Uterus (tissue), 4 donors: ENCODE results near the gene LIN7B. TPM values are rescaled to one million over a fixed set of nuclear protein-coding genes. Genes with fewer than 3 reads are reported as not detected.
"Not testable (repeated sequence)": the region's sequence is repeated elsewhere in the genome, so short reads cannot be mapped to it uniquely, and the experiment has no call there.

ENCODE experiments used
- DNase-seq, 2 donors: peaks; one replicate each; pipeline ENCODE4 v3.0.0-alpha.2; 2019 to 2020
- H3K27ac ChIP-seq, 2 donors: fragments of 200-600 bp; sonication (generic); 1 replicate in 1 of 2; 2 replicates in 1 of 2; pipeline ENCODE4 v1.5.1; 2016 to 2018
- H3K27me3 ChIP-seq, 2 donors: fragments of 200-600 bp; sonication (generic); one replicate each; pipeline ENCODE4 v1.5.1; 2018 to 2019; ENCODE audit warnings: control low read depth in 1 of 2
- H3K36me3 ChIP-seq, 2 donors: fragments of 200-600 bp; sonication (generic); one replicate each; pipeline ENCODE4 v1.5.1; 2019; ENCODE audit warnings: control low read depth in 1 of 2
- H3K4me1 ChIP-seq, 2 donors: fragments of 200-600 bp; sonication (generic); one replicate each; pipeline ENCODE4 v1.5.1; 2018 to 2019; ENCODE audit warnings: control low read depth in 1 of 2
- H3K4me3 ChIP-seq, 2 donors: fragments of 200-600 bp; sonication (generic); 1 replicate in 1 of 2; 2 replicates in 1 of 2; pipeline ENCODE4 v1.5.1; 2018 to 2019; ENCODE audit warnings: mild to moderate bottlenecking in 1 of 2
- H3K9me3 ChIP-seq, 2 donors: fragments of 200-600 bp; sonication (generic); one replicate each; pipeline ENCODE4 v1.5.1; 2019; ENCODE audit warnings: control low read depth in 1 of 2
- CTCF ChIP-seq, 4 experiments: fragments of 200-600 bp in 2 of 4; fragments of 450-650 bp in 2 of 4; sonication (generic) in 2 of 4; IDR thresholded peaks; one replicate each; pipeline ENCODE4 v1.5.1; 2016 to 2019; ENCODE audit warnings: antibody characterized with exemption in 4 of 4, mild to moderate bottlenecking in 2 of 4, moderate library complexity in 1 of 4
- POLR2A ChIP-seq, 2 donors: fragments of 450-650 bp; IDR thresholded peaks; one replicate each; pipeline ENCODE4 v1.6.1; 2016; ENCODE audit warnings: antibody characterized with exemption in 2 of 2, mild to moderate bottlenecking in 1 of 2, moderate library complexity in 1 of 2
- intact Hi-C: fragments of 100-400 bp; cut with DNase I; formaldehyde crosslinking; loops from one replicate; pipeline ENCODE4 v1.15.1; 2023; ENCODE audit warnings: low total_unique reads
- total RNA-seq, 4 donors: library from RNA; depleted of rRNA in 3 of 4; stranded (reverse); fragments of >200 nt in 3 of 4; gene quantifications; one replicate each; pipeline versions ENCODE4 v1.1.0 to v1.2.4, GENCODE V29; 2014 to 2023
- donor health status: DM: yes; HTN: yes; CAD: no.

The LIN7B gene
- total RNA-seq, 4 donors from 2014 or later: 5.1 to 15.2 (median 5.7) TPM; not detected in 1

DNA sequence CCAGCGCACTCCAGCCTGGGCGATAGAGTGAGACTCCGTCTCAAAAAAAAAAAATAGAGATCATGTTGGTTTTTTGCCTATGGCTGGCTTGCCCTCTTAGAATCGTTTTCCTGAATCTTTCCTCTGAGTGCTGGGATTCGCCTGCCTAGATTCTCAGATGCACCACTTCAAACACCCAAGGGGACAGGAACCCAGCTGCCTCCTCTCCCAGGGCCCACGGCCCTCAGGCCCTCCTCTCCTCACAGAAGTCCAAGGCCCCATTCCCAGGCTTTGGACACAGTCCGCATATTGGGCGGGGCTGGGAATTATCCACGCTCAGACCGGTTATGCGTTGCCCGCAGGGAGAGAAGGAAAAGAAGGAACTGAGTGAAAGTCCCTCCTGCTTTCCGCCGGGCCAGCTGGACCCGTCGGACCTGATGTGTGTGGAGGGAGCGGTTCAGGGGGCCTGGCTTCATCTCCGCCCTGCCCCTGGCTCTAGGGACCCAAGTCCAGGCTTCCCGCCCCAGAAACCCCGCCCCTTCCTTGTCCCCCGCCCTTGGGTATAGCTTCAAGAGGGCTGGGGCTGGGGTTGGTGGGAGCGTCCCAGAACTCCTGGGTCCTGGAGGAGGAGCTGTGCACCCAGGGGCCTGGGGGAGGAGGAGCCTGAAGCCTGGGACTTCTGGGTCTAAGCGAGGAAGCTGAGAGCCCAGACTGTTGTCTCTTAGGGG lies 11.0 kb downstream of the LIN7B start:
- no peak for DNase-seq
- Histone ChIP-seq H3K27ac (no peak overlapping the region), H3K4me3 (no peak overlapping the region), H3K27me3 (no peaks in the 10 kb centered on the region), H3K4me1 (peaks cover 0 to 7% of the 10 kb centered on the region in 2 donors), H3K36me3 (no peaks in the 10 kb centered on the region), H3K9me3 (no peaks in the 10 kb centered on the region)
- intact Hi-C loops: no loop called here
- TF ChIP-seq POLR2A (IDR thresholded peaks at IDR 0.05) (no peak), CTCF (IDR thresholded peaks at IDR 0.05) (no peak)

- intact Hi-C loops: no loop called here
- Histone ChIP-seq H3K27me3 (no peaks in the 10 kb centered on the region), H3K36me3 (no peaks in the 10 kb centered on the region), H3K4me1 (peaks cover 0 to 4% of the 10 kb centered on the region in 2 donors), H3K9me3 (no peaks in the 10 kb centered on the region), H3K27ac (no peak overlapping the region), H3K4me3 (no peak overlapping the region)
- TF ChIP-seq POLR2A (IDR thresholded peaks at IDR 0.05): no peak
- no peak for TF ChIP-seq CTCF (IDR thresholded peaks at IDR 0.05)
- no peak for DNase-seq
Measured at GRCh38 chr19:49126575-49126974, 12.4 kb downstream of the LIN7B start.

GRCh38 chr19:49127225-49127624 lies 13.1 kb downstream of the LIN7B start:
- H3K4me3 ChIP-seq, intact Hi-C loops, H3K4me1 ChIP-seq, H3K9me3 ChIP-seq, H3K27me3 ChIP-seq, DNase-seq, H3K27ac ChIP-seq, H3K36me3 ChIP-seq: not testable (repeated sequence)

DNA sequence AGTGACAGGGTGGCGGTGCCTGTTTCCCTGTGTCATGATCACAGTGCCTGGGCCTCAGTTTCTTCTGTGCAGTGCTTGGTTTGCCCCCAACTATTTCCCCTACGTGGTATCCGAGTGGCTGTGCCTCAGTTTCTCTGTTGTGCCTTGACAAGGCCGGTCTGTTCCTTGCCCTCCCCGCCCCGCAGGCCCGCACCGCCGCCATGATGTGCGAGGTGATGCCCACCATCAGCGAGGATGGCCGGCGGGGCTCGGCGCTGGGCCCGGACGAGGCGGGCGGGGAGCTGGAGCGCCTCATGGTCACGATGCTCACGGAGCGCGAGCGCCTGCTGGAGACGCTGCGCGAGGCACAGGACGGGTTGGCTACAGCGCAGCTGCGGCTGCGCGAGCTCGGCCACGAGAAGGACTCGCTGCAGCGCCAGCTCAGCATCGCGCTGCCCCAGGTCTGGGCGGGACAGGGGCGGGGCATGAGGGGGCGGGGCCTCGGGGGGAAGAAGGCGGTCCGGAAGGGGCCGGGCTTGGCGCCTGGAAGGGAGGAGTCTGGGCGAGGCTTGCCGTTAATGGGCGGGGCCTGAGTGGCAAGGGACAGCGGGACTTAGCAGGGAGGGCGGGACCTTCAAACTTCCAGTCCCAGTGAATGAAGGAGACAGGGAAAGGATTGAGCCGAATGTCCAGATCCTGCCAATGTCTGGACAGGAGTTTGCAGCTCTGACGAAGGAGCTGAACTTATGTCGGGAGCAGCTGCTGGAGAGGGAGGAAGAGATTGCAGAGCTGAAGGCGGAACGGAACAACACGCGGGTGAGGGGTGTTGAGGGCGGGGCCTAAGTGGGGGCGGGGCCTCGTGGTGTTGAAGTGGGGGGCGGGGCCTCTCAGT lies 13.7 kb downstream of the LIN7B start:
- Histone ChIP-seq H3K27ac (peak overlapping the region; percentile 11 to 28), H3K4me3 (peak overlapping the region; percentile 15 to 16)

More for the DNA sequence above, 13.7 kb downstream of the LIN7B start:
- TF ChIP-seq POLR2A (IDR thresholded peaks at IDR 0.05) (peak in 1 of 2 donors; percentile 26), CTCF (IDR thresholded peaks at IDR 0.05) (peak; percentile 8 to 52 (median 32))
- intact Hi-C loops: no loop called here
- no peaks in the 10 kb centered on the region for H3K9me3 ChIP-seq
- H3K27me3 ChIP-seq: no peaks in the 10 kb centered on the region
- peaks cover 0 to 4% of the 10 kb centered on the region in 2 donors for H3K4me1 ChIP-seq
- no peaks in the 10 kb centered on the region for H3K36me3 ChIP-seq
- peak; percentile 94 to 95 for DNase-seq
